H9 (cell line): ENCODE data around the gene ATF1. TPM values are rescaled to one million over a fixed set of nuclear protein-coding genes. Genes with fewer than 3 reads are reported as not detected.

ENCODE experiments used
- DNase-seq: peaks from one replicate; pipeline ENCODE4 v3.0.0-alpha.2; 2017
- H2AFZ ChIP-seq: one replicate; pipeline ENCODE4 v1.6.1; 2013; ENCODE audit warnings: mild to moderate bottlenecking, low read length, control low read depth, moderate library complexity
- H2AK5ac ChIP-seq: 2 replicates; pipeline ENCODE4 v1.6.1; 2013; ENCODE audit warnings: low read length, control low read depth, mixed read lengths; ENCODE audit not compliant: insufficient read length
- H2BK120ac ChIP-seq: one replicate; pipeline ENCODE4 v1.6.1; 2013; ENCODE audit warnings: low read depth, mild to moderate bottlenecking, low read length, control low read depth, inconsistent platforms; ENCODE audit not compliant: poor library complexity, severe bottlenecking
- H2BK12ac ChIP-seq: 2 replicates; pipeline ENCODE4 v1.6.1; 2013; ENCODE audit warnings: low read length, control low read depth, mixed read lengths, low read depth; ENCODE audit not compliant: insufficient read length
- H2BK15ac ChIP-seq: 2 replicates; pipeline ENCODE4 v1.6.1; 2013; ENCODE audit warnings: low read depth, low read length, control low read depth
- H2BK20ac ChIP-seq: one replicate; pipeline ENCODE4 v1.6.1; 2013; ENCODE audit warnings: low read depth, mild to moderate bottlenecking, low read length, control low read depth, inconsistent platforms; ENCODE audit not compliant: poor library complexity, severe bottlenecking
- H2BK5ac ChIP-seq: 2 replicates; pipeline ENCODE4 v1.6.1; 2013; ENCODE audit warnings: low read length, control low read depth, mixed read lengths; ENCODE audit not compliant: insufficient read length
- H3K14ac ChIP-seq: 2 replicates; pipeline ENCODE4 v1.6.1; 2013; ENCODE audit warnings: low read length, control low read depth; ENCODE audit not compliant: insufficient read depth
- H3K18ac ChIP-seq: 2 replicates; pipeline ENCODE4 v1.6.1; 2013; ENCODE audit warnings: low read depth, mild to moderate bottlenecking, mixed read lengths, low read length, control low read depth; ENCODE audit not compliant: insufficient read length
- H3K23ac ChIP-seq: 2 replicates; pipeline ENCODE4 v1.6.1; 2013; ENCODE audit warnings: low read length, control low read depth, mixed read lengths, low read depth; ENCODE audit not compliant: insufficient read length
- H3K23me2 ChIP-seq: 2 replicates; pipeline ENCODE4 v1.6.1; 2013; ENCODE audit warnings: low read depth, mild to moderate bottlenecking, mixed read lengths, low read length, control low read depth; ENCODE audit not compliant: insufficient read length, poor library complexity, severe bottlenecking
- H3K27ac ChIP-seq: 2 replicates; pipeline ENCODE4 v1.5.1; 2013; ENCODE audit warnings: low read length, control low read depth, mixed read lengths, low read depth; ENCODE audit not compliant: insufficient read length
- H3K27me3 ChIP-seq: 2 replicates; pipeline ENCODE4 v1.6.1; 2013; ENCODE audit warnings: low read length, control low read depth, inconsistent platforms; ENCODE audit not compliant: insufficient read depth
- H3K4ac ChIP-seq: 2 replicates; pipeline ENCODE4 v1.6.1; 2013; ENCODE audit warnings: low read depth, mild to moderate bottlenecking, control low read depth, inconsistent platforms, low read length, moderate library complexity
- H3K4me1 ChIP-seq: 2 replicates; pipeline ENCODE4 v1.6.1; 2013; ENCODE audit warnings: low read length, control low read depth, inconsistent platforms; ENCODE audit not compliant: insufficient read depth
- H3K4me2 ChIP-seq: 2 replicates; pipeline ENCODE4 v1.6.1; 2013; ENCODE audit warnings: low read length, control low read depth, mixed read lengths; ENCODE audit not compliant: insufficient read length, insufficient read depth
- H3K56ac ChIP-seq: 2 replicates; pipeline ENCODE4 v1.6.1; 2013; ENCODE audit warnings: low read depth, mild to moderate bottlenecking, mixed read lengths, low read length, control low read depth; ENCODE audit not compliant: insufficient read length
- H3K79me1 ChIP-seq: 2 replicates; pipeline ENCODE4 v1.6.1; 2013; ENCODE audit warnings: low read depth, mild to moderate bottlenecking, moderate library complexity, low read length, control low read depth, inconsistent platforms; ENCODE audit not compliant: insufficient read depth, poor library complexity, severe bottlenecking
- H3K79me2 ChIP-seq: 2 replicates; pipeline ENCODE4 v1.6.1; 2013; ENCODE audit warnings: low read length, control low read depth, inconsistent platforms; ENCODE audit not compliant: insufficient read depth
- H3K9ac ChIP-seq: 2 replicates; pipeline ENCODE4 v1.6.1; 2013; ENCODE audit warnings: low read length, control low read depth, mixed read lengths; ENCODE audit not compliant: insufficient read length; ENCODE audit errors: extremely low read depth
- H3K9me3 ChIP-seq: one replicate; pipeline ENCODE4 v1.6.1; 2013; ENCODE audit warnings: low read depth, low read length, inconsistent platforms; ENCODE audit not compliant: control insufficient read depth
- H3T11ph ChIP-seq: one replicate; pipeline ENCODE4 v1.6.1; 2013; ENCODE audit warnings: mild to moderate bottlenecking, low read length, control low read depth, inconsistent platforms
- H4K20me1 ChIP-seq: one replicate; pipeline ENCODE4 v1.6.1; 2013; ENCODE audit not compliant: control insufficient read depth, insufficient read length, insufficient read depth
- H4K5ac ChIP-seq: 2 replicates; pipeline ENCODE4 v1.6.1; 2013; ENCODE audit warnings: low read depth, mild to moderate bottlenecking, mixed read lengths, low read length, control low read depth; ENCODE audit not compliant: insufficient read length
- H4K8ac ChIP-seq: replicated peaks from 2 replicates; pipeline ENCODE4 v1.6.1; 2013; ENCODE audit warnings: low read length, control low read depth, mixed read lengths, low read depth; ENCODE audit not compliant: insufficient read length
- H4K91ac ChIP-seq: 2 replicates; pipeline ENCODE4 v1.6.1; 2013; ENCODE audit warnings: low read depth, mild to moderate bottlenecking, moderate library complexity, mixed read lengths, low read length, control low read depth; ENCODE audit not compliant: insufficient read length
- H3K27ac Mint-ChIP-seq, 3 experiments: 2 replicates in 2 of 3; 3 replicates in 1 of 3; pipeline ENCODE4 v1.8.0; 2020 to 2021; ENCODE audit warnings: mixed read lengths in 3 of 3, mild to moderate bottlenecking in 1 of 3, moderate library complexity in 1 of 3
- H3K27me3 Mint-ChIP-seq: 2 replicates; pipeline ENCODE4 v1.8.0; 2021; ENCODE audit warnings: low read depth, mild to moderate bottlenecking, moderate library complexity, mixed read lengths
- H3K36me3 Mint-ChIP-seq, 3 experiments: 2 replicates in 2 of 3; 3 replicates in 1 of 3; pipeline ENCODE4 v1.8.0; 2020 to 2021; ENCODE audit warnings: low read depth in 3 of 3, mixed read lengths in 3 of 3; ENCODE audit not compliant: insufficient read depth in 1 of 3
- H3K4me1 Mint-ChIP-seq, 2 experiments: 2 replicates each; pipeline ENCODE4 v1.8.0; 2020; ENCODE audit warnings: mixed read lengths in 2 of 2
- H3K4me3 Mint-ChIP-seq, 2 experiments: 2 replicates in 1 of 2; 3 replicates in 1 of 2; pipeline ENCODE4 v1.8.0; 2020 to 2021; ENCODE audit warnings: mild to moderate bottlenecking in 2 of 2, mixed read lengths in 2 of 2, moderate library complexity in 1 of 2
- H3K9me3 Mint-ChIP-seq, 2 experiments: 2 replicates in 1 of 2; 3 replicates in 1 of 2; pipeline ENCODE4 v1.8.0; 2020; ENCODE audit warnings: mild to moderate bottlenecking in 2 of 2, mixed read lengths in 2 of 2, moderate library complexity in 1 of 2
- CTCF ChIP-seq: fragments of 200-600 bp; sonication (generic); conservative IDR thresholded peaks from 3 replicates; pipeline ENCODE4 v1.8.0; 2021; ENCODE audit warnings: antibody characterized with exemption, mild to moderate bottlenecking
- WGBS: extraction: QIAGEN DNeasy Blood & Tissue Kit; methylation state at CpG from one replicate; pipeline ENCODE4 v1.1.7; 2013; ENCODE audit warnings: missing lambda C conversion rate, low lambda C conversion rate, mixed read lengths; ENCODE audit not compliant: insufficient read length; ENCODE audit errors: extremely low coverage; 5-methylcytosine and 5-hydroxymethylcytosine counted together
- total RNA-seq: library from RNA; stranded (reverse); gene quantifications from 2 replicates; pipeline ENCODE4 v1.2.1, GENCODE V29; 2021

The ATF1 gene
- total RNA-seq, 1 experiment from 2014 or later = 47.8 TPM

- no peaks in the 10 kb centered on the region for H3K27me3 Mint-ChIP-seq
- Histone ChIP-seq H3K23ac (no peak overlapping the region), H3K79me1 (no peaks in the 10 kb centered on the region), H3K27ac (no peak overlapping the region), H2BK20ac (no peak overlapping the region), H2BK5ac (no peak overlapping the region), H2BK120ac (no peak overlapping the region), H2BK15ac (no peak overlapping the region), H3K18ac (no peak overlapping the region), H3K23me2 (no peaks in the 10 kb centered on the region), H3K14ac (no peak overlapping the region), H2AFZ (no peak overlapping the region), H3K9me3 (no peaks in the 10 kb centered on the region), H3K9ac (no peak overlapping the region), H4K8ac (no peak overlapping the region), H3K79me2 (no peaks in the 10 kb centered on the region), H2BK12ac (no peak overlapping the region), H2AK5ac (no peak overlapping the region), H3K4ac (no peak overlapping the region), H3K4me1 (no peaks in the 10 kb centered on the region), H4K5ac (no peak overlapping the region), H3K4me2 (no peak overlapping the region), H3T11ph (no peak overlapping the region), H4K91ac (no peak overlapping the region), H3K56ac (no peak overlapping the region), H4K20me1 (no peaks in the 10 kb centered on the region), H3K27me3 (no peaks in the 10 kb centered on the region)
- WGBS = no CpG with 5 or more reads among the region's 3 CpGs
- no peak overlapping the region for H3K4me3 Mint-ChIP-seq
- H3K27ac Mint-ChIP-seq = no peak overlapping the region
- DNase-seq = no peak
- peaks cover 23 to 66% (median 56%) of the 10 kb centered on the region in 3 experiments for H3K36me3 Mint-ChIP-seq
- no peak for TF ChIP-seq CTCF
- H3K4me1 Mint-ChIP-seq = no peaks in the 10 kb centered on the region
- H3K9me3 Mint-ChIP-seq = no peaks in the 10 kb centered on the region
Measured at GRCh38 chr12:50720085-50720484, 43.8 kb upstream of the ATF1 start.
